Head of caudate nucleus (tissue), 42 donors: Measurements from ENCODE around the gene MFAP4.

Experiments
- DNase-seq, 42 donors: peaks; one replicate each; pipeline versions ENCODE4 v3.0.0 to v3.0.0-alpha.2; 2020 to 2021; ENCODE audit warnings: mixed read lengths in 7 of 42
- intact Hi-C: fragments of 100-400 bp; cut with DNase I; formaldehyde crosslinking; loops from one replicate; pipeline ENCODE4 v1.15.0; 2022

The MFAP4 gene

DNA sequence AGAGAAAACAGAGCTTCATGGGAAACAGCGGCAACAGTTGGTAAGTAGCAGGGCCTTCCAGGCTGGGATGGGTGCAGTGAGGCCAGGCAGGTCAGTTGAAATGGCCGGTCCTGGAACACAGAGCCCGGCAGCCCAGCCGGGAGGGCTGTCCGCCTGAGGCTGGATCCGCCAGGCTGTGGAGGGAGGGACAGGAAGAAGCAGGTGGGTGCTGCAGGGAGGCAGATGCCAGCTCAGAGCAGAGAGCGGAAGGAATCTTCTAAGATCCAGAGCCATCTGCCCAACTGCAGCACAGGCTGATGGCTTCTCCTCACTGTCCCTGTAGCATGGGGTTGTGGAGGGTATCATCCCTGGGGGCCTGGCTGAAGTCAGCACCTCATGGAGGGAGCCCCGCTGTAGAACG is 24.6 kb upstream of the MFAP4 start:
- intact Hi-C loops = no loop called here
- peak in 36 of 42 donors; percentile 22 to 80 (median 50) for DNase-seq

GRCh38 chr17:19410875-19411620 is 24.1 kb upstream of the MFAP4 start, which contains the start of gene RNF112:
RNF112 (plus strand) TSS chr17:19411232; CDS start chr17:19411409, 177 bp downstream.
- DNase-seq = peak; percentile 46 to 90 (median 73)
- intact Hi-C loops = no loop called here

GRCh38 chr17:19410091-19410490 is 23.1 kb upstream of the MFAP4 start:
- intact Hi-C loops = no loop called here
- DNase-seq = no peak

- intact Hi-C loops = no loop called here
- DNase-seq = peak in 39 of 42 donors; percentile 33 to 88 (median 65)
Observed at GRCh38 chr17:19409509-19409908, 22.5 kb upstream of the MFAP4 start.

DNA sequence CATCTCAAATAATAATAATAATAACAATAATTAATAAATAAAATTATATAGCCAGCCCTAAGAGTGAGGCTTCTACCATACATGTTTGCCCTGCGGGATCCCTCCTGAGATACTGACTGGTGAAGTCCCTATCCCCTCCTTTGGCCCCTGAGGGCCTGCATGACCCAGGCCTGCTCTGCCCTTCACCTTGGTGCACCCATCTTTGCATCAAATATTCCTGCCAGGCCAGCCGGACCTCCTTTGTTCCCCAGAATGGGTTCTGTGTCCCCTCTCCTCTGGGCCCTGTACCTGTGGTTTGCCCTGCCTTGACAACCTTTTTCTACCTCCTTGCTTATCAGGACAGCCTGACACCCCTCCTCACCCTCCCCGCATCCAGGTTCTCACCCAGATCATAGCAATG is 22.1 kb upstream of the MFAP4 start:
- no peak for DNase-seq
- intact Hi-C loops = no loop called here

- intact Hi-C loops = no loop called here
- DNase-seq = no peak
Observed at GRCh38 chr17:19408346-19408710, 21.3 kb upstream of the MFAP4 start.

DNA sequence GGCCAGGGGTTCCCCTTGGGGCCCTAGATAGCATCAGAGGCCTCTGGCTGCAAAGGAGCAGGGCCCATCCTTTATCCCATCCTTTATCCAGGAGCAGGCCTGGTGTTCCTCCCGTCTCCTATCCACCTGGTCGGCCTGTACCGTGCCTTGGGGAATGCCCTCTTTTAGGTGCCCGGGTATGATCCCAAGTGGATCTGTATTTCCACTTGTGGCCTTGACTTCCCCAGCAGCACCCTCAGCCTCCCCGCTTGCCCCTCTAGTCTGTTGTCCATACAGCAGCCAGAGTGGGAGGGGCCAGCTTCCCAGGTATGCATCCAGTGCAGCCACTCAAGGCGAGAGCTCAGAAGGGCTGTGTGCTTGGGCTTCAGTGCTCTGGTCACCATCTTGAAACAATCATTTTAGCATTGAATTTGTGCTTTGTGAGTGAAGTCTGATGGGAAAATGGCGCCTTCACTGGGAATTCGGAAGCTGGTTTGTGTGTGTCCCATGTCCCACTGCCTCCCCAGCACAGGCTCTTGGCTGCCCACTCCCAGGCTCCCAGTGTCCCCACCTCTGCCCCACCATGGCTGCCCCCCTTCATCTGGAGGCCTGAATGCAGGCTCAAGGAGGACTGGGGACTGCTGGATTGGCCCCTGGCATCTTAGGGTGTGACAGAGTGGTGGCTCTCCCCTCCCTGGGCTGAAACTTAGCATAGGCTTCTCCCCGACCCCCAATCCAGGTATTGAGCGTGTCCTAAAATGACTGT is 20.8 kb upstream of the MFAP4 start:
- intact Hi-C loops = no loop called here
- no peak for DNase-seq

- intact Hi-C loops = no loop called here
- DNase-seq = no peak
Observed at GRCh38 chr17:19405114-19405513, 18.1 kb upstream of the MFAP4 start.

DNA sequence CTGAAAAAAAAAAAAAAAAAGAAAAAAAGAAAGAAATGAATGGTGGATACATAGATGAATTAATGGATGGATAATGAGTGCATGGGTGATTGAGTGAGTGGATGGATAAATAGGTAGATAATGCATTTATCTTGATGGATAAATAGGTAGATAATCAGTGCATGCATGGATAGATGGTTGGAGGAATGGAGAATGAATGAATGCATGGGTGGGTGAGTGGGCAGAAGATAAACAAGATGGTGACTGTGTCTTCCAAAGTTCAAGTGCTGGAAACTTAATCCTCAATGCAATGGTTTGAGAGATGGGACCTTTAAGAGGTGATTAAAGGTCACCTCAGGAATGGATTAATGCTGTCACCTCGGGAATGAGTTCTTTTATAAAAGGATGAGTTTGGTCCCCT is 17.3 kb upstream of the MFAP4 start:
- no peak for DNase-seq
- intact Hi-C loops = no loop called here

DNA sequence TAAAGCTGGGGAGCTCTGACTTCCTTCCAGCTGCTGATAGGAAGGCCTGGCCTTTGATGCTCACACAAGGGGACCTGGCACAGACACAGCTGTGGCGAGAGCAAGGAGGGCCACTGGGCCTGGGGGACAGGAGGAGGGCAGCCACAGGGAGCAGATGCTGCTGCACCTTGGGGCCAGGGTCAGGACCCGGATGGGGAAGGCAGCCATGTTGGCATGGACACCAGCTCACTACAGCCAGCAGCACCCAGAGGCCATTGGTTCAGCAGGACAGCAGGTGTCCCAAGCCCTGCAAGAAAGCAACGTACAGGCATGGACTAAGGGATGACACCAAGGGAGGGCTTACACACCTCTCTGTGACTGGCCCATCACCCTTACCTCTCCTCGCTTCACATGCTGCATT is 16.0 kb upstream of the MFAP4 start:
- intact Hi-C loops = no loop called here
- DNase-seq = no peak

DNA sequence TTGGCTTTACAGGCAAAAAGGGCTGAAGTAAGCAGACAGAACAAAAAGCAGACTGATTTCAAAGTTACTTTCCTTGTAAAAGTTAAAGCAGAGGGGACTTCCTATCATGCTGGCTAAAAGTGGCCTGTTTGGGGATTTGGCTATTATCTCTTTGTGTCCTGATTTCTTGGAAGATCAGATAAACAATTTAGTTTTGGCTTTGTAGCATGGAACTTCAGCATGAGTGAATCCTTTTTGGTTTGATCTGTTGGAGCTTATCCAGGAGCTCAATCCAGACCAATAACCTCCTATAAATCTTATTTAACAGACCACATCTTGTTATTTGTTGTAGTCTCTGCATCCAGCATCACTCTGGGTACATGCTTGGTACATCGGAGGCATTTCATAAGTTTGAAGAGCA is 15.2 kb upstream of the MFAP4 start:
- intact Hi-C loops = no loop called here
- DNase-seq = no peak

DNA sequence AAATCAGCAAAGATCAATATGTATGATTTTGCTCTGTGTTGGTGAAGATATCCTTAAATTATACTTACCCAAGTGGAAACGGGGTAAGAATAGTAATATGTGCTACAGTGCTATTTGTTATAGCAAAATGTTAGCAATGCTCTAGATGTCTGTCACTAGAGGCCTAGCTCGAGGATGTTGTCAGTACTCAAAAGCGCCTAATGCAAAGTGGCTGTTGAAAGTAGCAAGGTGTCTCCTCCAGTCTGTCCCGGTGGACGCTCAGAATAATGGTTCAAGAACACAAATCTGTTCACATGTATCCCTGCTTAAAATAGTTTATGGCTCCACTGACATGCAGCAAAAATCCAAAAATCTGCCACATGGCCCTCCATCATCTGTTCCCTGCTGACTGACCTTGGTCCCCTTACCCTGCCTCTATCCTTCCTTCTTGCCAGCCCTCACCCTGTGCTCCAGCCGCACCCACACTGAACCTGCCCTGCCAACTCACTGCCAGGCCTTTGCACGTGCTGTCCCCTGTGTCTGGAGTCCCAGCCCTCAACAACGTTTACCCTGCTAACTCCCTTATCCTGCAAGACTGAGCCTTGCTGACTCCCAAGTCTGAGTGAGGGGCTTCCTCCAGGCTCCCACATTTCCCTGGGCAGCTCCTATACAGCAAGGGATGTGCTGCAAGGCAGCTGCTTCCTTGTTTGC is 14.5 kb upstream of the MFAP4 start:
- no peak for DNase-seq
- intact Hi-C loops = no loop called here

DNA sequence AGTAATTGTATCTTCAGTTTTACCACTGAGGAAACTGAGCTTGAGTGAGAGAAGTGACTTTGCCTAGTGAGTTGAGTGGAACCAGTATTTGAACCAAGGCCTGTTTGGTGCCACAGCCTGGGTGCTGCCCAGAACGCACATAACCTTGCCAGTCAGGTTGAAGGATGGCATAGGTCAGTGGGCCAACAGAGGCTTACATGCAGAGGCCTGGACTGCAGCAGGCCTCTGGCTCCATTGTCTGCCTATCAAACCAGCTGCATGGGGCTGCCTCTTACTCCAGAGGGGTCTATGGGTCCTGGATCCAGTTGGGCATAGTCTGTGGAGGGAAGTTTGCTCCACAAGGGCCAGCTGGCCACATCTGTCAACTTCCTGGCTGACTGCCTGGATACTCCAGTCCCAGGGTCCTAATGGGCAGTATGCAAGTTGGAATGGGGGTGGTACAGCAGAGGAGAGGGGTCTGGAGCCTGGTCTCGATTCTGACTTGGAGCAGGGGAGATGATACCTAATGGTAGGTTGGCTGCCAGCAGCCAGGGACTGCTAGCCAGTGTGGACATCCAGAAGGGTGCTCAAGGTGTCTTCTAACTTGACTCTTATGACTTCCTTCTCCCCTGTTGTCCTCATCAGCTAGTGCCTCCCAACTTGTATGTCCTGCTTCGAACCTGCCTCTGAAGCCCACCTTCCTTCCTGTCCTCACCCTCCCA is 12.9 kb upstream of the MFAP4 start:
- intact Hi-C loops = no loop called here
- DNase-seq = no peak

GRCh38 chr17:19398301-19399181 is 11.6 kb upstream of the MFAP4 start:
- DNase-seq = no peak
- intact Hi-C loops = no loop called here

GRCh38 chr17:19397556-19398041 is 10.6 kb upstream of the MFAP4 start:
- intact Hi-C loops = no loop called here
- DNase-seq = peak in 2 of 42 donors; percentile 4 to 13

- peak in 2 of 42 donors; percentile 15 to 31 for DNase-seq
- intact Hi-C loops = no loop called here
Observed at GRCh38 chr17:19392303-19392702, 5.3 kb upstream of the MFAP4 start.

GRCh38 chr17:19391432-19391831 is 4.4 kb upstream of the MFAP4 start:
- intact Hi-C loops = no loop called here
- DNase-seq = peak in 2 of 42 donors; percentile 8 to 13

DNA sequence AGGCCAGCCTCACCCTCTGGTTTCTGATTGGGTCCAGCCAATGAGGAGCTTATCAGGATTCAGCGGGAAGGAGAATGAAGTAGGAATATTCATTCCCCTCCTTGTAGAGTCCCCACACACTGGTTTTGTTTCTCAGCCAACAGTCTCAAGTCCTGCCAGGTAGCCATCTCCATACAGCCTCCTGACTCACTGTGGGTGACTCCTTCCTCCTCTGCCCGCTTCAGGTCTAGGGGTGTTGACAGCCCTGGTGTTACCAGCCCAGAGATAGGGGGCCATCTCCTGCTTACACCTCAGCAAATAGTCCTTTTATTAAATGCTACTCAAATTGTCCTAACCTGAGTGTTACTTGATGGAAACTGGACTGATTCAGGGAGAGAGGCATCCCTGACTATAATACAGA is 4.0 kb upstream of the MFAP4 start:
- DNase-seq = peak in 3 of 42 donors; percentile 0 to 13 (median 5)

More for the DNA sequence above, 4.0 kb upstream of the MFAP4 start:
- intact Hi-C loops = no loop called here
